GM21786 (cell line): Measurements from ENCODE around the gene PAPPA.

ENCODE experiments used
- ATAC-seq: cut with Tn5 transposase; IDR thresholded peaks from one replicate; pipeline ENCODE4 v1.9.1; 2021; ENCODE audit not compliant: unreplicated experiment

The PAPPA gene

DNA sequence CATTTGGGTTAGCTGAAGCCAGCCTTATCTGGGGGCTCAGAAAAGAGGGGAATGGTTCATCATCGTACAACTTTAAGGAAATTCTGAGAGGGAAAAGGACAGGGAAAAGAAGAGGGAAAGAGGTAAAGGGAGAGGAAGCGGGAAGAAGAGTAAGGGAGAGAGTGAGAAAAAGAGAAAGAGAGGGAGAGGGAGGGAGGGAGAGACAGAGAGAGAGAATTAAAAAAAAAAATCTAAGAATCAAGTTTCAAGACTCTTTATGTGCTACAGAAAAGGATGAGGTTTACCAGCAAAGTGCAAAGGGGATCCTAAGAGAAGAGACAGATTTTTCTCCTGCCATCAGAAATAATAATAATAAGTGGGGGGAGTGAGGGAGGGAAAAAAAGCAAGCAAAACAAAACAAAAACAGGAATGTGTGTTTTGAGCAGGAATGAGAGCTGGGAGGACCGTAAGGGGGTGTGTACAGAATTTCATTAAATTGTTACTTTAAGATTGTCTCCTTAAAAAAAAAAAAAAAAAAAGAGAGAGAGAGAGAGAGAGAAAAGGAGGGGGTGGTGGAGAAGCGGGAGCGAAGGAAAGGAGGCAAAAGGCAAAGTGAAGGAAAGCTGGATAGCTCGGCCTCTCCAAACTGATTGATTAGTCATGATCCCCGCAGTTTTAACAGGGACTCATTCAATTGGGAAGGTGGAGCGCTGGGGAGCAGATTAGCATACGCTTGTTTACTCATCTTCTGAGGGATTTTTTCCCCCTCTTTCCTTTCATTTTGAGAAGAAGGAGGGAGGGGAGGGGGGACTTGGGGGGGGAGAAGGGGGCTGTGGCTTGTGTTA lies 438 bp upstream of the PAPPA start:
- ATAC-seq: no peak

DNA sequence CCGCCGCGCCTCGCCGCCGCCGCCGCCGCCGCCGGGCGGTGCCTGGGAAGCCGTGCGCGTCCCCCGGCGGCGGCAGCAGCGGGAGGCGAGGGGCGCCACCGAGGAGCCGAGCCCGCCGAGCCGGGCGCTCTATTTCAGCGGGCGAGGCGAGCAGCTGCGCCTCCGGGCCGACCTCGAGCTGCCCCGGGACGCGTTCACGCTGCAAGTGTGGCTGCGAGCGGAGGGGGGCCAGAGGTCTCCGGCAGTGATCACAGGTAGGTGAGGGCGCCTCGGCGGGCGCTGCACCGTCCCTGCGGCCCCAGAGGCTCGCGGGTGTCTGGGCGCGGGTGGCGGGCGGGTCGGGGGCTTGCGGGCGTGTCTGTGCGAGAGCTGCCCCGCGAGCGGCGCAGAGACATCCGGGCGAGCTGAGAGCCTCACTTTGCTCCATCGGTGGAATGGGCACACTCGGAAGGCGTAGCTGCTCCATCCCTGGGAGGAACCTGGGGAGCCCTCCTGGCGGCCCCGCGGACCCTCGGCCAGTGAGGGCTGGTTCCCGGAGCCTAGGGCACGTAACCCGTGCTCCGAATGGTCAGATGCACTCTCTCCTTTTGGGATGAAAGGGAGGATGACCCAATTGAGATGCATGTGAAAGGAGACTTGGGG lies 864 bp downstream of the PAPPA start:
- ATAC-seq: no peak

DNA sequence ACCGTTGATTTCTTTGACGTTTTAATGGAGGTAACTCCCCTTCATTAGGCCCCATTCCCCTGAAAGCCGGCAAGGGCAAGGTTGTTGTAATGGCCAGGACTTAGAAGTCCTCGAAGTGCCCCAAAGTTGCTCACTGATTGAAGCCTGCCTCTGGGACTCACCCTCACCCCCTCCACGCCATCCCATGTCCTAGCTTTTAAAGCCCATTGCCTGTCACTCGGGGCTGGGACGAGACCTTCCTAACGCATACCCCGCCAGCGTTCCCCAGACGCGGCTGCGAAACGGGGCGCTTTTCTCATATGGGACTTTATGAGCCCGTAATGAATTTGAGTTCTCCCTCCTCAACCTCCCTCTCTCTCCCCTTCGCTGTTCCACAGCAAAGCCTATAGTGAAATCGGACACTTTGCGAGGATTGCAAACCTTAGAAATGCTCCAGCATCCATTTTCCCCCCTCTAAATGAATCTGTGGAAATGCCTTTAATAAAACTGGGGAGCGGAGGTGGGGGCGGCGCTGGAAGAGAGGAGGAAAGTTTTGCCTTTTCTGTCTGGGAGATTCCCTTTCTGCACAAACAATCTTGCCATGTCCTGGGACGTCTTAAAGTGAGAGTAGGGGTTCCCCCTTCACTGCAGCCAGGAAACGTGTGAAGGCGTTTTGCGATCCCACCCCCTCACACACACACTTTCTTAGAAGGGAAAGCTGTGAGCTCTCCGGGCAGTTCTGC lies 1.5 kb downstream of the PAPPA start:
- ATAC-seq: no peak

DNA sequence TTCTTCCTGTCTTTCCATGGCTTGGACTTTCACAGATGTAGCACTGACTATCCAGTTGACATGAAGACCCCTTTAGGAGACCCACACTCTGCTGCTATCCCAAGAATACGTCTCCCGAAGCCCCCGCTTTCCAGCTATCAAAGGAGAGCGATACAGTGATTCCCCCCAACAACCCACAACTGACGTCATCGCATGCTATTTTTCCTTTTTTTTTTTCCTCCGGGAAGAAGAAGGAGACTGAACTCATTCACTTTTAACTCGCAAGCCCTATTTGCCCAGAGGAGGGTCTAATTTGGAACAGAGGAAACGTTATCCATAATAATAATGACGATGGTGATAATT lies 2.1 kb downstream of the PAPPA start:
- no peak for ATAC-seq

DNA sequence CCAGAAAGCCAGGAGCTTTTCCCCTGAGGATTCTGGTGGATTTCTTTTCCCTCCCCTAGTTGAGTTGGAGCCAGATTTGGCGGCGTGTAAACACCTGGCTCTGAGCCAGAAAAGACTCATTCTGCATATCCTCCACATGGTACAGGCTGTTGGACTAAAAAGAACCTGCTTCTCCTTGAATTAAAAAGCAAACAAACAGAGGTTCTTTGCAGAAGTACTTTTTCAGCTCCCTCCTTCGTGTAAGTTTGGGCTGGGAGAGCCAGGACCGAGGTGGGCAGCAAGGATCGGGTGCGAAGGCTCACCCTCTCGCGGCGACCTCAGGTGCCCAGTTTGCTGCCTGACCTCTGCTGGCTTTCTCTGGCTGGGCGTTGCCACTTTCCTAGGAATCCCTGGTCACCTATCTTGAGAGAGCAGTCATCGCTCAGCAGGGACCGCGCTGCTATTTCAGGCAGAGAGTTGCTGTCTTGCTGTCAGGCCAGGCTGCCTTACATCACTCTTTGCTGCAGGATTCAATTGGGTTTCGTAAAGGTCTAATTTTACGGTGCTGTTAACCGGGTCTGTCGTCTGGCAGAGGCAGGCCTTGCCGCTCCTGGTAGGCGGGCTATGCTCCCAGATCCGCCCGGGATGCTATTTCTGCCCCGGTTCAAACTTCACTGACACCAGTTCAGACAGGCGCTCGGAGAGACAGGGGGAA lies 3.2 kb downstream of the PAPPA start:
- no peak for ATAC-seq

DNA sequence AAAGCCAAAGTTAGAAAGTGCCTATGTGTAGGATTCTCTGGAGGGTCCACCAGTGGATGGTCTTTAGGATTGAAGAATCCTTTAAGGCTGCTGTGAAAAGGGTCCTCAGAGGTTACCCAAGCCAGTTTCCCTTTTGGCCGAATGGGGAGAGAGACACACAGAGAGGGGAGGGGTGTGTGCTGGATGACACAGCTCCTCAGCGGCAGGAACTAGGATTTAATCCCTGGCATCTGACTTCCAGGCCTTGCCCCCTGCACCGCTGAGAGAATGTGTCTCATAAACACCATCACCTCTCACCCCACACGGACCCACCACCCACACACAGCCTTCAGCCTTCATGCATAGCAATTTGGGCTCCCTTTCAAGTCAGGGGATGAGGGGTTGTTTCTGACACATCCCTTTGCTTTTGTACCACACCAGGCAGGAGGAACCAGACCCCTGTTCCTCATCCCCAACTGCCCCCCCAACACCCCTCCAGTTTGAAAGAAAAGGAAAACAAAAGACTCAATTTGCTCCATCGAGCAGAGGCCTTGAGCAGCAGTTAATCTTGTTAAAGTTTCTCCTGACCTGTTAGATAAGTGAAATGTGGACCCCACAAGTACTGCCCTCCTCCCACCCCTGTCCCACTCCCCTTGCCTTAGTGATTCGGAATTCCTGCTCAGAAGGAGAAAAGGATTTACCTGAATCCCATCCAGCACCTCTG lies 4.0 kb downstream of the PAPPA start:
- no peak for ATAC-seq

DNA sequence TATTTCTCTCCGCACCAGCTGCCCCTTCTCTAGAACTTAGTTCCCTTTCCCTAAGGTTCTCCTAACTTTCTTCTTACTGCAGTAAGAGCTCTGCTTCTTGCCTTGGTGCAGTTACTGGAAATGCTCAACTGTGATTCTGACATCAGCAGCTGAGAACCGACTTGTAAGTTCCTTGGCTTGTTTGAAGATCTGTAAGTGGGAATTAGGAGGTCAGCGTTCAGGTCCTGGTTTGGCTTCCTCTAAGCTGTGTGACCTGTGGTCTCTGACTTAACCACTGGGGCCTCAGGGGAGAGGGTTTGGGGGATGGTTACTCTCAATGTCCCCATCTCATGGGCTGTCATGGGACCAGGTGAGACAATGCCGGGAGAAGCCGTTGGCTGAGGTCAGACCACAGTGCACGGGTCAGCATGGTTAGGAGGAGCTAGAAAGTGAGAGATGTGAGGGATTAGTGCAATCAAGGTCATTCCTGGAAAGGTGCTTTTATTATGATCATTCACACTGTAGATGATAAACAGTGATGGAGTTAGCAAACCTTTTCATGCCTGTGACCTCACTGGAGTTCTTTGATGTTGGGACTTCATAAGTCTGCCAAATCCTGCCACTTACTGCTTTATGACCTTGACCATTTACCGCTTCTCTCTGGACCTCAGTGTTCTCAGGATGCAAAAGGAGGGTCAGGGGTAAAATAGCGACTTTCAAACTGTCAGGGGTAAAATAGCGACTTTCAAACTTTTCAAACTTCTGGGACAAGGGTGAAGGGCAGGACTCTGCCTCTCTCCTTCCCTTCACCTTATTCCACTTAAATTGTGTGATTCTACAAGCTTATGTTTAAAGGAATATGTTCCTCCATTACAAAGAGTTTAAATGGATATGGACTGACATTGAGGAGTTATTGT lies 7.3 kb downstream of the PAPPA start:
- ATAC-seq: no peak

DNA sequence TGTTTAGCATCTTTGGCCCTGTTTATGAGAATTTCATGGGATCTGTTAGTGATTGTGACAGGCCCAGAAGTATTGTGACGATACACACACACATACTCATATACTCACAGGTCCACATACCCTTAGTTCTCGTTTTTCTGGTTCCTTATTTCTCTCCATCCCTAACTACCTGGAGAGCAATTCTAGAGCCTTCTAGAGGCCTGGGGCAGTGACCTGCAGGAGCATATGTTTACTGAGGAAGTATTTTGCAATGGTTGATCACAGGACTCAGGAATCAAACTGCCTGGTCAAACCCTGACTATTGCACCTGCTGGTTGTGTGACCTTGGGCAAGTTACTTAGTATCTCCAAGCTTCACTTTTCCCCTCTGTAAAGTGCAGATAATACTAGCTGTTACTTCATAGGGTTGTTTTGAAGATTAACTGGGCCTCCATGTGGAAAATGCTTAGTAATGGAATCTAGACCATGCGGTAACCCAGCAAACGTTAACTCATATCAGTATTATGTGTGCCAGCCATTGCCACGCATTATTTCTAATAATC lies 8.7 kb downstream of the PAPPA start:
- ATAC-seq: no peak

DNA sequence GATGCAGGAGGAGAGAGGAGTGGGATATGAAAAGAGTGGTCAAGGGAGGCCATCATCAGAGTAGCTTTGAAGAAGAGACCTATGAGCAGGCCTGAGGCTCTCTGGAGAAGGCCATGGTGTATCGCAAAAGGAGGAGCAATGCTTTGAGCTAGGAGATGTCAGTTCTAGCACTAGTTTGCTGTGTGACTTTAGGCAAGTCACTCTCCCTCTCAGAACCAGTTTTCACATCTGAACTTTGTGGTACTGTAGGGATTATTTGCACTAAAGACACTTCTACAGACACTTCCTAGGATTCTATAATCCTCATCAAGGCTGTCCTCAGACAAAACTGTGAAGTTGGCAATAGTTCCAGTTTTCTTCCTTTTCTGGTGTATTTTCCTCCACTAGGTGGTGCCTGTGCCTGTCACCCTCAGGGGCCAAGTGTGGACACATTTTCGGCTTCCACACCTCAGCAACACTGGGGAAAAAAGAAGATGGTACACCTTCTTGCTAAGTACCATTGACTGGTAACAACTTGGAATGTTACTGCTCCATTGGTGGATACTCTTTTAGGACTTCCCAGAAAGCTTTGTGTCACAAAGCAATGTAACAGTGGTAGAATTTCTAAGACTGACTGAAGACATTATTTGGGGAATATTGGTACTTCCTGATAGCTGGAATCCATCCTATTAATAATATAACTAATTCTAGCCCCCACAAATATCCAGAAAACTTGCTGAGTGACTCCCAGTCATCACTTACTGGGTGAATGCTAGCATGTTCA lies 9.9 kb downstream of the PAPPA start:
- no peak for ATAC-seq

DNA sequence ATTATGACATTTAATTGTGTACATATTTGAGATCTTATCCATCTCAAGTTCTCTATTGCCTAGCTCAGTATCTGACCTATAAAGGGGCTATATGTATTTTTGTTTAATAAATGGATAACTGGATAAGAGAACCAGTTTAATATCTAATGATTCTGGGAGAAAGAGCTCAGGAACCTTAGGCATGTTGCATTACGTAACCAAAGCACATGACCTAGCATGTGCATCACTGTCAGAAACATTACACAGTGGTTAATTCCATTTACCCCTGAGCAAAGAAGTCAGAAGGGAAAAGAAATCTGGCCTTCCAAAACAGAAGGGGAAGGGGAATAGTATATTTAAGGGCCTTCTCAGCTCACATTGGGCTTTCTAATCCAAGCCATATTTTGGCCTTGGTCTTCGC lies 12.3 kb downstream of the PAPPA start:
- ATAC-seq: no peak

DNA sequence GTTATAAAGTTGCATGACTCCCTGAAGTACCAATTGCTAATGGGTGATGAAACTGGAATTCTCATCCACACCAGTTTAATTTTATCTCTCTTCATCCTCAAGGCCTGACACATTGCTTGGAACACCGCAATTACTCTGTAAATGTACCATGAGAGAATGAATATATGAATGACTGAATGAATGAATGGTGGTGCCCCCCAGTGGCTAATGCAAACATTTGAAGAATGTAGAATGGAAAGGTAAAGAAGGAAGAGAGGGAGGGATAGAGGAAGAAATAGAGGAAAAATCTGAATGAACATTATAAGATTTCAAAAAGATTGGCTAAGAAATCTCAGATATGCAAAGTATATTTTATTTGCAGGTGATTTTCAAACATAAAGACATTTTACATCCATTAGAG lies 13.1 kb downstream of the PAPPA start:
- no peak for ATAC-seq

DNA sequence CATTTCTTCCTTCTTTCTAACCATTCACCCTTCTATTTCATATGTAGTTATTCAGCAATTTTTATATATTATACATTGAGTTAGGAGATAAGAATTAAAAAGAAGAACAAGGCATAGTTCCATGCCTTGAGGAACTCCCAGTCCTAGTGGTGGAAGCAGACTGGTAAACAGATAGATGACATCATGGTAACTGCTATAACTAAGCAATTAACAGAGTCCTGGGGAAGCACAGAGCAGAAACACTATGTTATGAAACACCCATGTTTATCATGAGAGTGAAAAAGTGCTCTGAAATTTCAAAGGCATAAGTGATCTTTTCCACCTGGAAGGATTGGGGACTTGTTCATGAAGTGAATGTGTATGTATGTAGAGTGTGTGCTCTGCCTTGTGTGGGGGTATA lies 14.6 kb downstream of the PAPPA start:
- ATAC-seq: no peak

DNA sequence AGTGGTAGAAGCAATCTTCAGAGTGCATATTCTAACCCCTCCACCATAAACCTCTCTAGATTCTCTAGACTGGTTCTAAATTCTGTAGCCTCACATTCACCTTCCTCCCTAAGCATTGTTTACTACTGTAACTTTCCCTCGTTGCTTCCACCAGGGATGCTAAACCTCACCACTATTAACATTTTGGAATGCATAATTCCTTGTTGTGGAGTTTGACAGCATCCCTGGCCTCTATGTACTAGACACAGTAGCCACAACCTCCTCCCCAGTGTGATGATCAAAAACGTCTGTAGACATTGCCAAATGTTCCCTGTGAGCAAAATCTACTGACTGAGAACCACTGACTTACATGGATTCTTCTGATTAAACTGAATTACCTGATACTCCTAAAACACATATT lies 18.6 kb downstream of the PAPPA start:
- no peak for ATAC-seq

DNA sequence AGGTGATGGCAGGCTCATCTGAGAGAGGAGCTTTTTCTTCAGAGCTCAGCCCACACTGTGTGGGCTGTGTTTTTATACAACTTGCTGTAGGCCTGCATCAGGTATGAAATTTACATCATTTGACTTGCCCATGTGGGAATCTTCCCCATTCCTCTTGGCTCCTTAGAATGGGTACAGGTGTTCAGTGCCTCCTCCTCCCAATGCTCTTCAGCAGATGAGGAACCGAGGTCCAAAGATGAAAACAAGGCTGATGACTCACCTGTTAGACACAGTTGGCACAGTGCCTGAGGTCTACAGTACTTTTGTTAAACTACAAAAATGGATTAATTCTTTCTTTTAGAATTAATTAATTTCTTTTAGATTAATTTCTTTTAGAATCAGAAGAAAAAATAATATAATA lies 20.8 kb downstream of the PAPPA start:
- no peak for ATAC-seq

DNA sequence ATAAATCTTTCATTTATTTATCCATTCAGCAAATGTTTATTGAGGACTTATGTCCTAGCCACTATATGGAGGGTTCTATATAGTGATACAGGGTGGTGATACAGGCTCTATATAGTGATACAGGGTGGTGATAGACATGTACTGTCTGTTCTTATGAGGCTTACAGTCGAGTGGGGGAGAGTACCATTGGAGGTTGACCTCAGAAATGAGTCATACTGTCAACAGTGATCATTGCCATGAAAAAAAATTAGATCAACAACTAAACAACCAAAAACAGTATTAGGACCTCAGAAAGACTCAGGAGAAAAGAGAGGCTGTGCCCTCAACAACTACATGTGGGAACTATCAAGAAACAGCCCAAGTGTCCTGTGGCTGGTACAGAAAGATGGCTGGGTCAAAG lies 22.0 kb downstream of the PAPPA start:
- no peak for ATAC-seq

DNA sequence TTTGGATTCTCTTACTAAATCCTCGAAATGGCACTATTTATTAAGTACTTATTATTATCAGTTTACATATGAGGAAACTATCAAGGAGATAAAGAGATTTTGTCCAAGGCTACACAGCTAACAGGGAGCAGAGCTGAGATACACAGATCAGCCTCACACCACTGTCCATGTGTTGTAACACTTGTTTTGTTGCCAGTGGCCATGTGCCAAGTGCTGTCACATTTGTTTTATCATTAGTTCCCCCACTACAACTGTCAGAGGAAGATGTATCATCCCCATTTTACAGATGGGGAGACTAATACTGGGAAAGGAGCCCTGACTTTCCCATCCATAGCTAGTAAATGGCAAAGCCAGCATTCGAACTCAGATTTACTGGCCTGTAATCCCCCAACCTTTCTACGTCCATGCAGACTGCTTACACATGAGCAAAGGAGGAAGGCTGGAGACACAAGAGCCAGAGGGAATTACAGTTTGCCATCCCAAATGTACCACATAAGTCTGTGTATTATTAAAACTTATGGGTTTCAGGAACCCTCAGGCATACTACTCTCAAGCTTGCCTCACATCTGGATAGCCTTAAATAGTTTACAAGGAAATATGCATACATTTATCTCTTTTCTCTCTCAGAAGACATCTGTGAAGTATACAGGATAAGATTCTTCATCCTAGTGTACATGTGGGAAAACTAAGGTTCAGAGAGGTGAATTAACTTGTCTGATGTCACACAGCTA lies 25.1 kb downstream of the PAPPA start:
- ATAC-seq: no peak

DNA sequence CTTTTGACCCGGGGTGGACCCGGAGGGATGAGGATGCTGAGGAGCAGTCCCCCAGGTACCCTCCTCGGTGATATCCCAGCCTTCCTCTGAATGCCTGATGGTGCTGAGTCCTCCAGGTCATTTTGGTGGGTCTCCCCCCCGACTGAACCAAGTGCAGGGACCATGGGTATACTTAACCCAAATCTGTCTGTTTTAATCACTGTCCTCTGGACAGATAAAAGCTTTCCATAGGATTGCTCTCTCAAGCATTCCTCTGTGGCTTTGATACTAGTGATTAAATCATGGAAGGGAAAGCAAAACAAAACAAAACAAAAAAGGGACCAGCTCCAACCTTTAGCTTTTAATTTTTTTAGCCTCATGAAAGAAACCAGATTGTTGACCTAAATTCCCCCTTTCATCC lies 26.0 kb downstream of the PAPPA start:
- ATAC-seq: no peak

DNA sequence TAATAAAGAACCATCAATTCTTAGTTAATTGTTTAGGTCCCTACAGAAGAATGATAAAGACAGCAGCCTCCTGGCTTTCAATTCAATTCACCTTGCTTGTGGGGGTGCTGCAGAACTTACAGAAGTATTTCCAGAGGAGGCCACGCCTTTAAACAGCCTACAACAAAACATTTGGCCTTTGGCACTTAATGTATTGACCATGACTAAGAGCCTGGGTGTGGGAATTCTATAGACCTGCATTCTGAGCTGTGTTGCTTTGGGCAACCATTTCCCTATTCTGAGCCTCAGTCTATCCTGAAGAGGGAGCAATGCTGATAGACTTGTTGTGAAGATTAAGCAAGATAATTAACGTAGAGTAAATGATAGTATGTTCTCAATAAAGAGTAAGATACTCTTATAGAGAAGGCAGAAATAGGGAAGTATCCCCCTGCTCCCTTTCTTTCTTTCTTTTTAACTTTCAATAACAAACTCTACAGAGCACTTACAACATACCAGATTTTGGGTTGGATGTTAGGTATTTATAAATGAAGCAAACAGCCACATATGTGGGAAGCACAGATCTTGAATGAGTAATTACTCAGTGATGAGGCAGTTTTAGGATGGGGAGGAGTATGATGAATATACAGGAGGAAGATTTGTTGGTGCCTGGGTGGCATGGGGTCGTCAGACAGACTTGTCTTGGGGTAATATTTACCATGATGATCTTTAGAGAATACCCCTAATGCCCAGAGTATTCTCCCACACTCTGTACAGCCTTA lies 28.4 kb downstream of the PAPPA start:
- ATAC-seq: no peak
